ENCODE data around the gene CYP19A1.
"Not testable (repeated sequence)": the region's sequence is repeated elsewhere in the genome, so short reads cannot be mapped to it uniquely, and the experiment has no call there.

The CYP19A1 gene

DNA sequence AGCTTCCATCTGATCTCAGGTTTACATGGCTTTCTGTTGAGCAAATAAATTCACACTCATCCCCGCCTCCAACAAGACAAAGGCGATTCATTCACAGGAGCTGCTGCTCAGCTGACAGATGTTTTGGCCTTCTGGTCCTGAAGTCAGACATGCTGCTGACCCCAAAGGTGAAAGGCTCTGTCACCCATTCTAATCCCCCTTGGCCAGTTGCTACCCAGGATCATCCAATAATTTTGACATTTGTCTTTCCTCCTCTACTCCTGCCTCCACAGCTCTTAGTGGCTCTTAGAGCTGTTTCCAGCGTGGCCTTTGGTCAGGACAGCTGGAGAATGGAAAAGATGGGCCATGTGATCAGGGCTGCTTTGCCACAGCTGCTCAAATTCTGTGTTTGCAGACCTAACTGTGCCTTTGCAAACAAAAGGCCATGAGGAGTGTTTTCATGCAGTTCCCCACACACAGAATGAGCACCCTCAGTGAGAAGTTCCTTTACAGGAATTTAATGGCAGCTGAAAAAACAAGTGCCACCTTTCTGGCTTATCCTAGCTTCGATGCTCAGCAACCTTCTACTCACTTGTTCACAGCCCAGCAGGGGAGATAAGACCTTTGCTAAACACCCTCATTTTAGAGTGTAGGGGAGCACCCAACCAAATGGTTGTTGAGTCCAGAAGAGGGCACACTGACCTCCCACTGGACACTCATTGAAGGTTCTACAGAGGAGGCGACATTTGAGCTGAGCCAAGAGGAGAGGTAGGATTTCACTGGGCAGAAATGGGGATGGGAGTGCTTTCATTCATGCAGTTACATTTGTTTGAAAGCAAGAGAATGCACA lies 39.0 kb downstream of the CYP19A1 start:
- DNase-seq (ENCODE audit: low spot score) = no peak

DNA sequence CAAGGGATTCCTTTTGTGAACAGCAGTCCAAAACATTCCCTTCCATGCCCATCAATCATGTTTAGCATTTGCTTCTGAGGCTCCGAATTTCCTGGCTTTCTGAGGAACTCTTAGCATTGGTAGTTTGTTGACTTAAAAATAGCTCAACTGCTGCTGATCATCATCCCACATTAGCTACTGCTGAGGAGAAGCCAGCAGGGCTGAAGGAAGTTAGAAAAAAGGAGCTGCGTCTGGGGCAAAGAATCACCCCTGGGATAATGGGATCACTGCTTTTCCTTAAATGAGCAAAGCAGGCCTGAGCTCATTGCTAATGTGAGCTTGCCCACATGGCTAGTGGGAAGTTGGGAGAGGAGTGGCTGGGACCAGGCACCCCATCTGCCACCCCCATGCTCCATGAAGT lies 39.8 kb downstream of the CYP19A1 start:
- DNase-seq (ENCODE audit: low spot score) = no peak
- no peak for FAIRE-seq

More for the DNA sequence above, 39.0 kb downstream of the CYP19A1 start:
- FAIRE-seq = no peak

DNA sequence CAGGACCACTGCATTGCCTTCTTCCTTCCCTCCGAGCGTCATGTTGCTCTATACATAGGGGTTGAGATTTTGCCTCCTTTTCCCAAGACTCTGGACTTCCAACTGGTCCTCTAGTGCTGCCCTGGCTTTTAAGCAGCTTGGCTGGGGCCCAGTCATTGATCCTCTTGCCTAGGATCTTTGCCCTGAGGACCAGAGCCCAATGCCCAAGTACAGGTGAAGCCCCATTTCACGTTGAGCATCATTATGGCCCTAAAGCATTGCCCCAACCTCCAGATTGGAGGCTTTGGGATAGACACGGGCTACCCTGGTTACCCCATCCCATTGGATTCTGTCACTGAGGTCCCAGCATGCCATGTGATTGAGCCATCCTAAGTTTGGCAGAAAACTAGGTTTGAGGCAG lies 47.7 kb downstream of the CYP19A1 start:
- FAIRE-seq = no peak
- DNase-seq (ENCODE audit: low spot score) = no peak

DNA sequence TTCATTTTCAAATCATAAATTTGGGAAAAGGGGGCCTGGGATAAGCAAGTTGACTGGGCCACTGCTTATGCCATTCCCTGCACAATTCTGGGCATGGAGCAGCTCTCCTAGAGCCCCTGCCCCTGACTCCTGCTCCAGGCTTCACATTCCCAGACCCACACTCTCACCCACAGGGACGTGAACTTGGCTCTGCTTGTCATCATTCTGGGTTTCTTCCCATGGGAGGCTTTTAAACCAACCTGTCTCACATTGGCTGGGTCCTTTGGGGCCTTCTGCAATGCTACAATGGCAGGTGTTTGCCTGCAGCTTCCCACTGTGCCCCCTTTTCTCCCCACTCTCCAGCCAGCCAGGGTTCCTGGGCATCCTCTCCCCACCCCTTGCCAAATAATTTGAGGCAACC lies 49.1 kb downstream of the CYP19A1 start:
- DNase-seq (ENCODE audit: low spot score) (no peak), FAIRE-seq (no peak)

DNA sequence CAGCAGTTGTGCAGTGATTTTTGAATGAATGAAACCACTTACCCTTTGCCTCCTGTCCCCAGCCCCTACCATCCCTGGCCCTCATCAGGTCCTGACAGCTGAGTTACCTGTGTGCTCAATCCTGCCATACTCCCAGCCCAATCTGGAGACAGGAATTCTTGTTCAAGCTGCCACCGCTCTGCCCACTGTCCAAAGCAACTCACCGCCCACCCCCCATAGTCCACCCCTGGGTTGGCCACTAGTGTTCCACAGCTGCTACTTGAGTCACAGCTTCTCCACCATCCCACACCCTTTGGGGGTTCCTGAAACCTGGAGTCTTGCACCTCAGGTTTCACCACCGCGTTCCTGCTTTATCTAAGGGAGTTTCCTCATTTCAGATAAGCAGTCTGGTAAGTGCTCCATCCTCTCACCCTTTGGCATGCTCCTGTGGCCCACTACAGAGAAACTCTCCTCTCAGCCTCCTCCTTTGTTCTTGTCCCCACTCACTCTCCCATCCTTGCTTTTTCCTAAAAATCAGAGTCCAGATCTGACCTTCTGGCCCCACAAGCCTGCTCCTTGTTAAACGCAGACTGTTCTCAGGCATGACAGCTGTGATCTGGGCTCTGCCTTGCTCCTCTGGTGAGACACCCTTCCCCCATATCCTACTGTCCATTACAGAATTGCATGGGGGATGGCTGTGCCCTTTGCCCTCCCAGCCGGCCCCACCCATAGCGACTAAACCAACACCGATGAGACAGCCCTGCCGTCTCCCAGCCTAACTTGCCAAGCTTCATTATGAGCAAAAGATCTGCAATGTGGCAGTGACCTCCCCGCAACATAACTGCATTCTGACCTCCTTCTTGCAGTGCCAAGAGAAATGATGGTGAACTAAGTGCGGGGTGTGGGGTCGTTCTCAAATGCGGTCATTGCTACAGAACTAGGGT lies 50.0 kb downstream of the CYP19A1 start:
- FAIRE-seq = no peak
- no peak for DNase-seq (ENCODE audit: low spot score)

DNA sequence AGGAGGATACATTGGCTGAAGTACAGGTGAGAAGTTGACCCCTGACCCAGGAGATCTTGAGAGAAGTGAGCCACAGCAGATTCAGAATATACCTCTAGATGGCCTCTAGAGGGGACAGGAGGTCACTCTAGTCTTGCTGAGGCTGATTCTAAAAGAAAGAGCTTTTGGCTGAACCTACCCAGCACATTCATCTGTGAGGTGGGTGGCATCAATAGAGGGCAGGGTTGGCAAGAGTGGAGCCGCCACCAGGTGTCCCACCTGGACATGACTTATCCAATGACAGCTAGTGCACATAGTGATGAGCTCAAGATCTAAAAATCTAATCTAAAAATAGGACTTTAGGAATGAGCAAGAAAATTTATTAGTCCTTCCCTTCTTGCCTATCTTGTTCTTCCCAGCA lies 51.6 kb downstream of the CYP19A1 start:
- no peak for FAIRE-seq

DNA sequence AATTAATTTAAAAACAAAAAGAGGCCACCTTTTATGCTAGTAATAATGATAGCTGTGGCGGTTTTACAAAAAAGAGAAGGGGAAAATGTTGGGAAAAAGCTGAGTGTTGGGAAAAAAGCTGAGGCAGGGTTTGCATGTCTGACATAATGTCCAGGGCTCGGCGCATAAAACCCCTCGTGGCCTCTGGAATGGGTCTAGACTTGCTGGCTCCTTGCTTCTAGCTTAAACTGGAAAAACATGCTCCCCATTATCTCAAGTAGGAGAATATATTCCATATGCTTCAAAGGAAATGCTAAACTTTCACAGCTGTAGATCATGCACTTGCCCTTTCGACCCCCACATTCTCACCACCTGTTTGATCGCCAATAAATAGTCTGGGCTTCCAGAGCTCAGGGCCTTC lies 53.0 kb downstream of the CYP19A1 start:
- DNase-seq (ENCODE audit: low spot score) (no peak), FAIRE-seq (no peak)

More for the DNA sequence above, 51.6 kb downstream of the CYP19A1 start:
- DNase-seq (ENCODE audit: low spot score) = no peak

DNA sequence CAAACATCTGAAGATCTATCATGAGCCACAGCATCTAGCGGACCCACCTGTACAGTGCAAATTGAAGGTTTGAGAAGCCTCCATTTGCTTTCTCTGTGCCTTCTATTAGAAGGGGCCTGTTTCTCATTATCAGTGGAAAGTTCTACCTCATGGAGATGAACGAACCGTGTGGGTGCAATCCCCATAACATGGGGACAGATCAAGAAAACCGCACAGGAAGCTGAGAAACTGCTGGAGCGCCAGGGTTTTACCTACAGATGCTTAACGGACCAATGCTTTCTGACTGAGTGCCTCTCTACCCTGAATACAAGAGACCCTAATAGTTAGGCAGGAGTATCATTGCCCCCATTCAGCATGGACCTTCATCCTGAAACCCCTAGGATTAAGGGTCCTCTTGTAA lies 53.5 kb downstream of the CYP19A1 start:
- DNase-seq (ENCODE audit: low spot score) (no peak), FAIRE-seq (no peak)

DNA sequence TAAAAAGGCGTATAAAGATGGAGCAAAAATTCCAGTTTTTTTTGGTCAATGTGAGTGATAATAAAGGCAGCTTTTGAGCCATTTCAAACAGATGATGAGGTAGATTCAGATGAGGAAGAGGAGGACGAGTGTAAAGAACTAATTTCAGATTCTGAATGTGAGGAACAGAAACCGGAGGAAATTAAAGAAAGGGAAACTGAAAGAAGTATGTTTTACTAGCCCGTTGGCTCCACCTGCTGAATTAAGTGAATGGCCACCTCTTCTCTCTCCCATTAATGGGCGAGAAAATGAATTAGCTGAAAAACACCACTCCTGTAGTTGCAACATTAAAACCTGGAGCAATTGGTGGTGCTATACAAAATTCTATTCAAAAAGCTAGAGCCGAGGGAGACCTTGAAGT lies 55.4 kb downstream of the CYP19A1 start:
- FAIRE-seq = no peak
- DNase-seq (ENCODE audit: low spot score) = no peak

DNA sequence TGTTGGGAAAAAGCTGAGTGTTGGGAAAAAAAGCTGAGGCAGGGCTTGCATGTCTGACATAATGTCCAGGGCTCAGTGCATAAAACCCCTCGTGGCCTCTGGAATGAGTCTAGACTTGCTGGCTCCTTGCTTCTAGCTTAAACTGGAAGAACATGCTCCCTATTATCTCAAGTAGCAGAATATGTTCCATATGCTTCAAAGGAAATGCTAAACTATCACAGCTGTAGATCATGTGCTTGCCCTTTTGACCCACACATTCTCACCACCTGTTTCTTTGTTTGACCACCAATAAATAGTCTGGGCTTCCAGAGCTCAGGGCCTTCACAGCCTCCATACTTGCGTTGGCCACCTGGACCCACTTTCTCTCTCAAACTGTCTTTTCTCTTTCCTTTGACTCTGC lies 56.2 kb downstream of the CYP19A1 start:
- FAIRE-seq; DNase-seq (ENCODE audit: low spot score): not testable (repeated sequence)

DNA sequence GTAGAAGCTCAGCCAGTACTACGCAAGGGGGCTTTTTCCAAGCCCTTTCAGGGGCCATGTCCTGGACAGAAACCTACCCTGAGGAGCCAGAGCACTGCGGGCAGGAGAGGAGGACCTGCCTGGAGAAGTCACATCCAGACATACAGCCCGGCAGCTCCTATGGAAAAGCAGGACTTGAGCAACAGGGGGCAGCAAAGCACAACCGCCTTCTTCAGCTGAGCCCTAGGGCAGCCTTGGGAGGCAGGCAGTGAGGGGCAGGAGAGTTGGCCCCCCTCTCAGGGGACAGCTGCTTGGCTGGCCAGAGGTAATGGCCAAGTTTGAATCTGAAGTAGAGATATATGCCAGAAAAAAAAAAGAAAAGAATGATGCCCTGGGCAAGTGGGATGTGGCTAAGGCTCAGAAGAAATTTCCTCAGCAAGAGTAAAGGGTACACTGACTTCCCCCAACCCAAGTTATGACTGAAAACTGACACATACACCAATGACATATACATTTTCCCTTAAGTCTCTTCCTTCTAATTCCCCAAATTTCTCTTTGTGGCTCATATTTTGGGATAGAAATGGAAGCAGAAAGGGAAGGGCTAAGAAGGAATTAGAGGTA lies 56.9 kb downstream of the CYP19A1 start:
- DNase-seq (ENCODE audit: low spot score) (no peak), FAIRE-seq (no peak)

DNA sequence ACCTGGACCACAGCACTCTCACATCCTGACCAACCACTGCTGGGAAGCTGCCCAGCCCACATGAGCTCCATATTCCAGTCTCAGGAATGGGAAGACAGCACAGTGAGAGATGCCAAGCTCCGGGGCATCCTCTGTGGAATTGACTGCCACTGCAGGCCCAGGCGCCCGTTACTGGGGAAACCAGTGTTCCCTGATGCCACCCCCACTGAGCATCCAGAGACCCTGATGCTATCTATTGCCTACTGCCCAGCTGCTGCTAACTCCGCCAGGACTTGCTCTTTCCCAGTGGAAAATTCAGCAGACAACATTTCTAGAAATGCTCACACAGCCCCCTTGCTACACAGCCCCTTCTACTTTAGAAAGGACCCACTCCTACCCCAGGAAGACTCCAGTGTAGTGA lies 57.6 kb downstream of the CYP19A1 start:
- DNase-seq (ENCODE audit: low spot score) (no peak), FAIRE-seq (no peak)

DNA sequence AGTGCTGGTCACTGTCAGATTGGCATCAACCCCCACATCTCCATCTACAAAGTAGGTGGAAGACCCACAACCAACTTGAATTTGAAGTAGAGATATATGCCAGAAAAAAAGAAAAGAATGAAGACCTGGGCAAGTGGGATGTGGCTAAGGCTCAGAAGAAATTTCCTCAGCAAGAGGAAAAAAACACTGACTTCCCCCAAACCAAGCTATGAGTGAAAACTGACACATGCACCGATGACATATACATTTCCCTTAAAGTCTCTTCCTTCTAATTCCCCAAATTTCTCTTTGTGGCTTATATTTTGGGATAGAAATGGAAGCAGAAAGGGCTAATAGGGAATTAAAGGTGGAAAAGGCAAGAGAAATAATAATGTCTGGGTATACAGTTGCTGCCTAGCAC lies 59.0 kb downstream of the CYP19A1 start:
- no peak for FAIRE-seq

DNA sequence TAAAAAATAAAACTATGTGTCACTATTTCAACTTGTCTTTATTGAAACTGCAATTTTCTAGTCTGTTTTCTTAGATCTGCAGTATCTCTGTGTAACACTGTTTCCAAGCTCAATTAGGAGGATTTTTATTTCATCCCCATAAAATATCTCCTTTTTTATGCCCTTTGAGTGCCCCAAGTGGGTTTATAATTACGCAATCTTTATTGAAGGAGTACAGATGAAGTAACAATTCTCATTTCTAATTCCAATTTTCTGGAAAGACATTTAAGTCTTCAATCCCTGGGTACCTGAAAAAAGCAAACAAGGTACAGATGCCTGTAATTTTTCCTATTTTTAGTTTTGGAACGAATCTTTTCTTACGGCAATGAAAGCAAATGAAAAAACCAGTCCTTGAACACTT lies 61.3 kb downstream of the CYP19A1 start:
- no peak for FAIRE-seq
- no peak for DNase-seq (ENCODE audit: low spot score)

More for the DNA sequence above, 59.0 kb downstream of the CYP19A1 start:
- no peak for DNase-seq (ENCODE audit: low spot score)

DNA sequence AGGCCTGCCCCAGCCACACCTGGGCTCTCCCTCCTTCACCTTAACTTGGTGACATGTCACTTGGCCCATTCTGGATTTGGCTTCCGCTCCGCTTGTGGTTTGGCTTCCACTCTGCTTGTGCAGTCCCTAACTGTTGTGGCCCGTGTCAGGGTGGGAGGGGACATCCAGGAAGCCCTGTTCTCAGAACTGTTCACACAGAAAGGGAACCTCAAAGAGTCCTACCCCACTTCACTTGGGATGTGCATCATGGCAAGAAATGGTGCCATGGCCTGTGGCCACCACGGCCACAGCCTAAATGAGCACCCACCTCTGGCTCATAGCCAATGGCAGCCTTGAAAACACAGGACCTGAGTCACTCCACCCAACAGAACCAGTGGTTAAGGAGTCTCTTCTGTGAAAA lies 63.4 kb downstream of the CYP19A1 start:
- FAIRE-seq (no peak), DNase-seq (ENCODE audit: low spot score) (no peak)

DNA sequence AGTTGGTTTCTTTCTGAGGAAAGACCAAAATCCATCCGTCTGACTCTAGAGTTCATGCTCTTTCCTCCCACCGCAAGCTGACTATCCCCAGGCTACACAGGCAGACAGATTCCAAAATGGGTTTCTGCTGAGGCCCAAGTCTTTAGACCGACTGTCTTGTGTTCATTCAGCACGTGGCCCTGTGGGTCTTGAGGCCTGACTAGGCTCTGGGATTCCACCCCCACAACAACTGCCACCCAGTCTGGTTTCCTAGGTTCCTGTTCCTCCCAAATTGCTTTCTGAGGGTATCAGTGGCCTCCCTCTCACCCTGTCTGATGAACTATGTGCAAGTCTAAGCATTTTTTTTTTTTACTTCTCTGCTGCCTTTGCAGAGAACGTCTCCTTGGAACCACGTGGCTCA lies 67.7 kb downstream of the CYP19A1 start:
- DNase-seq (ENCODE audit: low spot score) (no peak), FAIRE-seq (no peak)

DNA sequence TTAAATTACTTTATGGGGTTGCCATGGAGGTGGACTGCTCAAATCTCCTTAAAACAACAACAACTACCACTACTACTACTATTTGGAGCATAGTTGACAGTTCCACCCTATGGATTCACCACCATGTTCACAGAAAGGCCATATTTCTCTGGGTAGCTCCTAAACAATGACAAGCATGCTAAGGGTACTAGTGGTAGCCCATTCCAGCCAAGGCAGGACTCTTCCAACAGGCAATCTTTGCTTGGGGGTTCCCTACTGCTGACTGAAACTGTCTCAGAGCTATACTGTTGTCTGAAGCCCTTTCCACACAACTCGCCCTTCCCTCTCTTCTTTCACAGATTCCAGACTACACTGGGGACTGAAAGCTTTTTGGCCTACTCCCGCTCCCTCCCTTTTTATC lies 68.9 kb downstream of the CYP19A1 start:
- no peak for DNase-seq (ENCODE audit: low spot score)
- FAIRE-seq = no peak

DNA sequence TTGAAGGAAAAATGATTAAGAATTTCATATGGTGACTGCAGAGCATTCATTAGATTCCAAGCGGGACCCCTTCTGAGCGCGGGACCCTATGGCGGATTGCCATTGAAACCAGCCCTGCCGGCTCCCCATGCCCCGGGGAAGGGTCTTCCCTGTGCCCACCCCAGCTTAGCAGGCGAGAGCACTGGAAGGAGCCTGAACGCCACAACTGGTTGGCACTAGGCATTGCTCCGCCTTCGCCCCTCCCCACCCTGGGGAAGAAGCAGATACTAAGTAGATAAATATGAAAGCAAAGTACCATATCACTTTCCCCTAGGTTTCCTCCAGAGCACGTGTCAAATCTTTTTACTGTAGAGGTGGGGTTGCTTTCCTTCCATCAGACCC lies 70.7 kb downstream of the CYP19A1 start:
- DNase-seq (ENCODE audit: low spot score) (no peak), FAIRE-seq (no peak)

DNA sequence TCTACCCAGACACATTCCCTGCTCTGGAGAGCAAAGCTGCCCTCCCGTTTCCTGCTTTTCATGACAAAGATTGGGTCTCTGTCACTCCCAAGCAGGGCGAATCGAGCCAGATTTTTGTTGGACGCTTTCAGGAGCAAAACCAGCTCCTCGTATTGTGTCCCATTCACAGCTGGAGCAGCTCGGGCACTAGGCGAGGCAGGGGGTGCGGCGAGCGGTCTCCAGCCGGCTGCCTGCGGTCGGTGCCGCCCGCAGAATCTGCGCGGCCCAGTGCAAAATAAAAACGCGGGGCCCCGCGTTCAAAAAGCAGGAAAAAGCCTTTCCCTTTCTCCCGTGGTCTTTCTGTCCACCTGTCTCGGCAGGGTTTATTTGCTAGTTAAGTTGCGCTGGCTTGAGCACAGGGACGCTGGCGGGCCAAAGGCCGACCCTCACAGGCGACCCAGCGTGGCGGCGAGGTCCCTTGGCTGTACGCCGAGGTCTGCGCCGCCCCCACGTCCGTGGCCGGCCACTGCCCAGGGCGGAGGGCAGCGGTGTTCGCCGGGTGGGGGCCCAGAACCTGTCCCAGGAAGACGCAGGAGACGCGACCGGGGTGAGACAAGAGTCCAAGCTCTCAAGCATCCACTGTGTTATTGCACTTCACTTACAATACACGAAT lies 71.2 kb downstream of the CYP19A1 start:
- DNase-seq (ENCODE audit: low spot score) = no peak
- FAIRE-seq = no peak

DNA sequence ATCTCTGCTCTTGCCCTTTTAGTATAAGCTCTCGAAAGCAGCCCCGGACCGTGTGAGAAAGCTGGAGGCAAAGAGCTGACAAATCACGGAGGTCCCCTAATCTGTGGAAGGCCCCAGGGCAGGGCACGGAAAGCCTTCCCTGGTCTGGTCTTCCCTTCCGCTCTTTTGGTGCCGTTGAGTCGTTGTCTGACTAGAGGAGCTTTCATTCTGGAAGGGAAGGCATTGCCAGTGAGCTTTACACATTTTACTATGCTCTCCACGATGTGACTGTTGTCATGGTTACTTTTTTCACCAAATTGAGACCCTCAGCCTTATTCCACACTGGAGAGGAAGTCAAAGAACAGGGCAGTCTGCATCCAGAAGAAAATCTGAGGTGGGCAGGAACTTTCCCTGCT lies 71.7 kb downstream of the CYP19A1 start:
- FAIRE-seq = no peak

DNA sequence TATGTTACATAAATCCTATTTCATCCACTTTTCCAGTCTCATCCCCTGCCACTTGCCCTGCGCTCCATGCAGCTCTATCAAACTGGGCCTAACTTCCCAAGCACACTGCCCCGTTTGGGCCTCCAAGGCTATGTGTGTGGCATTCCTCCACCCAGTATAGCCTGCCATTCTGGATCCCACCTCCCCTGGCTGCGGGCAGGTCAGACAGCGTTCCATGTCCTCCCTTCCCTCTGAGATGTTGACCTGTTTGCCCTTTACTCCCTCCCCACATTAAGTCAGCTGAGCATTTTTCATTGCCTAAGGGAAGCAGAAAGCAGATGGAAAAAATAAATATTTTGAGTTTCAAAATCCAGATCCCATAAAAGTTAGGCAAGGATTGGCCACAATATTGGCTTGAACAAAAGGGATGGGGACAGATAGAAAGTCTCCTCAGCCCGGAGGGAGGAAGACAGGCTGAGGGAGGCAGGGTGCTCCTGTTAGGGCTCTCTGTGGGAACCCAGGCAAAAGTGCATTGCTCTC lies 73.3 kb downstream of the CYP19A1 start:
- DNase-seq (ENCODE audit: low spot score) (no peak), FAIRE-seq (no peak)

More for the DNA sequence above, 71.7 kb downstream of the CYP19A1 start:
- DNase-seq (ENCODE audit: low spot score) = no peak
